Stimulated activated CD8-positive, alpha-beta memory T cell treated with anti-CD3 and anti-CD28 coated beads, Interleukin-12 subunit alpha, Interleukin-12 subunit beta, amount 100 ng/mL, for 24 hours (primary cell): Measurements from ENCODE around the gene WDR64.
"Not testable (repeated sequence)": the region's sequence is repeated elsewhere in the genome, so short reads cannot be mapped to it uniquely, and the experiment has no call there.

Source experiments
- DNase-seq: peaks from one replicate; pipeline ENCODE4 v3.0.0-alpha.2; 2020; ENCODE audit errors: extremely low read depth

WDR64 gene

DNA sequence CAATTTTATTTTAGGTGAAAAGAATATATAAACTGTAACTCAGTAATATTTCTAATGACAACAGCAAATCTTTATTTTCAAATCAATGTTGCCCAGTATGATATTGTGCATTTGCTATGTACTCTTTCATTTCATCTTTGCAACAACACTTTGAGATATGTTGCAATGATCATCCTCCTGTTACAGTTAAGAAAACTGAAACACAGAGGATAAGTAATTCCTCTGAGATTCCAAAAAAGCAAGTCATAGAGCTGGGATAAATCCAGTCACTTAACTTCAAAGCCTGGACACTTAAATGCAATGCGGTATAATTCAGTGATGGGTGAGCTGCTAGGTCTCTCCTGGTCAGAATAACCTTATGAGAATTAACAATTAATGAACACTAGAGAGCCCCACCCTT, 147.3 kb downstream of the WDR64 start:
- DNase-seq = no peak

DNA sequence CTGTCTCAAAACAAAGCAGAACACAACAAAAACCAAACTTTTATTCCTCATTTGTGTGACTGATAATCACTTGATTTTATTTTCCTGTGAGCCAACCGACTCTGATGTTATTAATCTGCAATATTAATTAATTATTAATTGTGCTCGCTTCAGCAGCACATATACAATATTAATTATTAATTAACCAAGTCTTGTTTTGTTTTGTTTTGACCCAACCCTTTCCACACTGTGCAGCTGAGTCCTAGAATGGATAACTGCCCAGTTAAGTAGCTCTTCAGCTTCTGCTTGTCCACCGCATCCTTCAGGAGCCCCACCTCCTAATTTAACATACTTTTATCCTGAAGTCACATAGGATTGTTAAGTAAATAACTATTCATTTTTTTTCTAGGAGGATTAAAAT, 148.6 kb downstream of the WDR64 start:
- DNase-seq = no peak

DNA sequence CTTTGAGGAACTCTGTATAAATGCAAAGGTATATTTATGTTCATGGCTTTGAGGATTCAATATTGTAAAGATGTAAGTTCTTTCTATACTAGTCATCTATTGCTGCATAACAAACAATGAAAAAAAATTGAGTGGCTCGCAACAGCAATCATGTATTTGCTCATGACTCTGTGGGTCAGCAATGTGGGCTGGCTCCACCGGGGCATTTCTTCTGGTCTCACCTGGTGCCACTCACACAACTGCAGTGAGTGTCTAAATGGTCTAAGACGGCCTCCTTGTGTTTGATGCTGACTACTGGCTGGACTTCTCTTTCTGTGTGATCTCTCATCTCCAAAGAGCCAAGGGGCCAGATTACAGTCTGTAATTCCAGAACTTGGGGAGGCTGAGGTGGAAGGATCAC, 150.8 kb downstream of the WDR64 start:
- DNase-seq = no peak

DNA sequence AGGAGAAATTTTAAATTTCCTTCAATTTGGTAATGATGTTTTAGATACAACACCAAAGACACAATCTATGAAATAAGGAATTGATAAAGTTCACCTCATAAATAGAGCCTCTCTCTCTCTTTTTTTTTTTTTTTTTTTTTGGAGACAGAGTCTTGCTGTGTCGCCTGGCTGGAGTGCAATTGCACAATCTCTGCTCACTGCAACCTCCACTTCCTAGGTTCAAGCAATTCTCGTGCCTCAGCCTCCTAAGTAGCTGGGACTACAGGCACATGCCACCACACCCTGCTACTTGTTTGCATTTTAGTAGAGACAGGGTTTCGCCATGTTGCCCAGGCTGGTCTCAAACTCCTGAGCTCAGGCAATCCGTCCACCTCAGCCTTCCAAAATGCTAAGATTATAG, 152.6 kb downstream of the WDR64 start:
- DNase-seq = not testable (repeated sequence)

DNA sequence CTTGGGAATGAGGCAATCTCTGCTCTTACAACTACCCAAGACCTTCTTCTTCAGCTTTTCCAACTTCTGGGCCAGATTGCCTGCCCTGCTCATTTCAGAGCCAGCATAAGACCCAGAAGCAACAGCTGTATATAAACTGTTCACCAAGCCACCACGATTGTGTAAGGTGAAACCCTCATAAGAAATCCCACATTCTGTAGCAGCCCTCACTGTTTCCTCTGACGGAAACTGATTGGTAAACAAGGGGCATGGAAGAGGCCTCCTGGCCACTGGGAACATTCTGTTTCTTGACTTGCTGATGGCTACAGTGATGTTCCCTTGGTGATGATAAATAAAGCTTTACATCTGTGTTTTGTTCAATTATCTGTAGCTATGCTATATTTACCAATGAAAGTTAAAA, 156.2 kb downstream of the WDR64 start:
- DNase-seq = no peak

DNA sequence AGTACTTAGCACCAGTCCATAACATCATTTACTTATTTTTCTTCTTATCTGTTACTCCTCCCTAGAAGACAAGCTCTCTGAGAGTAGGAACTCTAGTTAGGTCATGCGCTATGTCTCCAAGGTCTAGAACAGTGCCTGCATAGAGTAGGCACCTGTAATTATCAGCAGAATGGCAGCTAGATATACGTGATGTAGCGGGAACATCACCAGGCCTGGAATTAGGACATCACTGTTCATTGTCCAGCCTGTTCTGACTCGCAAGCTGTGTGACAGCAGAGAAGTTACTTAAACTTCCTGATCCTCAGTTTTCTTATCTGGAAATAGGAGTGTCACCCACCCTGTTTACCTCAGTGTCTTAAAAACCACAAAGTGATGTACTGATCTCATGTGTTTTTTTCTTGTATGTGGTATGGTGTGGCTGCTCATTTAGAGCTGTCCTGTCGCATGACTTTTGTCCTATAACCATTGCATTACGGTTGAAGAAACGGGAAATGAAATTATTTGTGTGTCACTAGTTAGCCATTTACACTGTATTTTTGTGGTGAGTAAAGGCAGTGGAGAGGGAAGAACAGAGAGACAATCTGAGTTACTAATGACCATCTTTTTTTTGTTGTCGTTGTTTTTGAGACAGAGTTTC, 158.8 kb downstream of the WDR64 start:
- DNase-seq = no peak

DNA sequence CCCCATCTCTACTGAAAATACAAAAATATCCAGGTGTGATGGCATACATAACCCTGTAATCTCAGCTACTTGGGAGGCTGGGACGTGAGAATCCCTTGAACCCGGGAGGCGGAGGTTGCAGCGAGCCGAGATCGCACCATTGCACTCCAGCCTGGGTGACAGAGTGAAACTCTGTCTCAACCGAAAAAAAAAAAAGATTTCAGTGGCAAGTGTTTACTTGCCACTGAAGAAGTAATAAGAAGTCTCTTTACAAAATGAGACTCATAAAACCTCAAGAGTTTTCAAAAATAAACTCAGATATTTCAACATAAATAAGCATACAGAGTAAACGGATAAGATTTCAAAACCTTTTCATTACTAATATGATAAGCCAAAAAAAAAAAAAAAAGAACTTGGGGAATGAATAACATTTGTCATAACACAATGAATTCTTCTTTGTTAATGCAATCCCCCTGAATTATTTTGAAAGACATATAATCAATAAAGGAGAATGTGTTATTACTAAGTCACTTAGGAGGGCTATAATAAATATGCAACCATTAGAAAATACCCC, 161.8 kb downstream of the WDR64 start:
- DNase-seq = no peak

DNA sequence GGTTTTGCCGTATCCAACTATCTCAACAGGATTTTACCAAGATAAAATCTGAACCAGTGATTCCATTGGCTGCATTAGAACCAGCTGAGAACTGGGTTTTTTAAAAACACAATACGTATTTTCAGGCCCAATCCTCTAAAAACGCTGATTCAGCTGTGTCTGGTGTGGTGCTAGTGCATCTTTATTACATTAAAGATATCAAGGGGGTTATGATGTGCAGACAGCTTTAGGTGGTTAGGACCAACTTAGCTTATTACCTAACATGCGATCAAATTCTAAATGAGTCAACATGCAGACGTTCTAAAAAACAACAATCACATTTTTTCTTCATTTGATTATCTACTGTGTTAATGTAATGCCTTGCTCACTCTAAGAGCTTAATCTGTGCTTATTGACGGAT, 163.9 kb downstream of the WDR64 start:
- no peak for DNase-seq

DNA sequence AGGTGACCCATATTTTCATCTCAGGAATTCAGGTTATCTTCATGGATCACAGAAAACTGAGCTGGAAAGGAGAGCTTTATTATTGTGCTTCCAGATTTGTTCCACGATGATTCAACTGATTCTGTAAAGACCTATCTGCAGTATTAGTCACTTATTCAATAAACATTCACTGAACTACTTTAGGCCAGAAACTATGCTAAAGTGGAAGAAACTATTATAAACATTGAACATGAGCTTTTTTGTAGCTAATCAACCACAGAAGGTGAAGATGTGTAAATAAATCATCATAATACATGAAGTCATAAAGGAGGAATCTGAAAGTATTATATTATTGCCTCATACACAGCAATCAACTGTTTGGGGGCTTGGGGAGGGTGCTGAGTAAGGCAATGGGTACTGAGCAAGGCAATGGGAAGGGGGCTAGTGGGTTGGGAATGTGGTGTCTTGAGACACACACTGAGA, 165.3 kb downstream of the WDR64 start:
- DNase-seq = no peak

DNA sequence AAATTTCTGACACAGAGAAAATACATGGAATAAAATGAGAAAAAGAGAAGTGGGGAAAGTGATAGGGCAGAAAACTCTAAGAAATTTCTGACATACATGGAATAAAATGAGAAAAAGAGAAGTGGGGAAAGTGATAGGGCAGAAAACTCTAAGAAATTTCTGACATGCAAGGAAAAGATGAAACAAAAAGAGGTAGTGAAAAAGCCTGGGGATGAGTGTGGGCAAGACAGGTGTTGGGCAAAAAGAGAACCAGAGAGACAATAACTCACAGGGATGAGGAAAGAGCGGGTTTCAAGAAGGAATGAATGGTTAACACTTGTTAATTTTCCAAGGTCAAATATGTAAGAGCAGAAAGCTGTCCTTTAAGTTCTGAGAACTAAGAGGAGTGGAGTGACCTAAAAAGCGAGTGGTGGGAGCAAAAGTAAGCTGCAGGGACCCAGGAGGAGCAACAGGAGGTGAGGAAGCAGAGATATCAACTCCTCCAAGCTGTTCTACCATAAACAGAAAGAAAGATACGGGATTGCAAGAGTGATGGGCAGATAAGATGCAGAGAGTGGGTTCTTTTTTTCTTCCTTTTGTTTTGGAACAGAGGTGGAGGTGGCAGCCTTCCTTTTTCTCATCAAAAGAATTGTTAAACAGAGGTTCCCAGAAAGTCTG, 166.0 kb downstream of the WDR64 start:
- no peak for DNase-seq

DNA sequence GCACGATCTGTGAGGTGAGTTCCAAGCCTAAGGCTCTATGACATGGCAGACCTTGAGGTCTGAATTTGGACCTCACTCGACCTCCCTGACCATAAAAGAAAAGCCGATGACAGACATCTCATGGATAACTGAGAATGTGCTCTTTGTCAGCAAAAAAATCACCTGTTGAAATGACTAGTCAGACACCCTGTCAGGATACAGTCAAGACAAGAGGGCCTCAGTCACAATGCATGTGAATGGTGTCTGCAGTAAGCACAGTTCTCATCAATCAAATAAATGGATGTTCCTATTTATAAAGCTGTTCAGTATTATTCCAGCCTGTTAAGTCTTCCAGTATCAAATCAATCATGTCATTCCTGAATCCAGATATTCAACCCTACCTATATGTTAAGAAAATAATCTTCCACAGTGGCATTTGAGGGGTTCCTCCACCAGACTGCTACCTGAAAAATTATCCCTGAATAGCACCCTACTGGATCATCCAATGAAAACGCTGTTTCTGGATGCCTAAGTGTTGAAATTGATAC, 167.3 kb downstream of the WDR64 start:
- no peak for DNase-seq

DNA sequence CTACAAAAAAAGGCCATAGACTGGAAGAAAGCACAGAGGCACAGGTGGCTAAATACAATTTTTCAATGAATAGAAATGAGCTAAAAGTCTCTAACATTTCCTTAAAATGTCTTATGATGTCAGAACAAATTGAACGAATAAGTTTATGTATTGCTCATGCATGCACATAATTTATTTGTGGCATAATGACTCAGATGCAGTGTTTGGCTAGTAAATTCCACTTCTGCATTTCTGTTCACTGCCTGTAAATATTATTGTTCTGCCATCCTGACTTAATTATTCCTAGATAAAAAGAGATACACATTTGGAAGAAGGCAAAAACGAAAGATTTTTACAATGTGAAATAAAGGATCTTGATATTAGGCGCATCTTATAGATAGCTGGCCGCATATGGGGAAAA, 169.3 kb downstream of the WDR64 start:
- DNase-seq = no peak

DNA sequence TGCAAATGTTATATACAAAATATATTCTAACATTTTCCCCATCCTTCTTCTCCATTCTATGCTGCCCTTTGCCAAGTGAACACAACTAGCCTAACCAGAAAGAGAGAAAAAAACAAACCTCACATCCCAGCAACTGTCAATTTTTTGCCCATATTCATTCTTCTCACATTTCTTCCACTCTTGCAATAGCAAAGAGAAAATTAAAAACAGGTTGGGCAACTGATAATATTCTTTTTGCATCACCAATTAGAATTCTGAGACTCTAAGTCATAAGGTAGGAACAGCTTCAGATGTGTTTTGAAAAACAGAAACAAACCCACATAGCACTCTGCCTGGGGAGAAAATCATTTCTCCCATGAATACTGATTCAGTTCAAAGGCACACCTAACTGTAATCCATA, 170.8 kb downstream of the WDR64 start:
- DNase-seq = no peak

DNA sequence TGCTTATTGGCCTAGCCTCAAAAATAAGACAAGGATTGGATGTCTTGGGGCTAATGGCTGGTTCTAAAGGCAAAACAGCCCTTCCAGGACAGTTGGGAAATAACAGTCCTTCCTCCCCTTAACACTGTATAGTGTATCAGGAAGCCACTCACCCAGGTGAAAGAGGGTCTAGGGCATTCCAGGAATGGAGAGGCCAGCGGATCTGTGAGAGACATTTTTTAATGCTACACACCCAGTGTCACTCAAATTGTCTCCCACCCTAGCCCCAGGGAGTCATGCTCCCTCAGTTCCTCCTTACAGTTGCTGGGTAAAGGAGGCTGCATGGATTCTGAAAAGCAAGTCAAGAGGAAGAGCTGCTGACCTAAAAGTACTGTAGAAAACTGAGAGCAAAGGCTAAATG, 171.8 kb downstream of the WDR64 start:
- no peak for DNase-seq

DNA sequence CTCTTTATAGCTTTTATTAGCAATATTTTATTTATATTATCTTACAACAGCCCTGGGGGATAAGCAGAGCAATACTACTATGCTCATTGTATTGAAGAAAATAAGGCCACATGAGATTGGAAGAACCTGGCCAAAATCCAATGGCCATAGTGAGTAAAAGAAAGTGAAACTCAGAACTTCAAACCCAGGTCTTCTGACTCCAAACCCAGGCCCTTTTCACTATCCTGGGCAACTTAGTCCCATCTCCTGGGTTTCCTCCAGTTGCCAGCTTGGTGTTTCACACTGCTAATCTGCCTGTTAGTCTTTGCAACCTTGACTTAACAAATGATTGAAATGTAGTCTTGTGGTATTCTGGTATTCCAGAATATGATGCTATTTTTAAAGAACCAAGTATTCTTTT, 173.5 kb downstream of the WDR64 start:
- DNase-seq = no peak

DNA sequence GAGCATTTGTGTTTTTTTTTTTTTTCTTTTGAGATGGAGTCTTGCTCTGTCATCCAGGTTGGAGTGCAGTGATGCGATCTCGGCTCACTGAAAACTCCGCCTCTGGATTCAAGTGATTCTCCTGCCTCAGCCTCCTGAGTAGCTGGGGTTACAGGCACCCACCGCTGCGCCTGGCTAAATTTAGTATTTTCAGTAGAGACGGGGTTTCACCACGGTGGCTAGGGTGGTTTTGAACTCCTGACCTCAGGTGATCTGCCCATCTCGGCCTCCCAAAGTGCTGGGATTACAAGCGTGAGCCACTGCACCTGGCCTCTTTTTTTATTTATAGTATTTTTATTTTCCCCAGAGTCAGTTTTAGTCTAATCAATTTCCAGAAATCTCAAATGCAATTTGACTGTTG, 174.5 kb downstream of the WDR64 start:
- DNase-seq = not testable (repeated sequence)

DNA sequence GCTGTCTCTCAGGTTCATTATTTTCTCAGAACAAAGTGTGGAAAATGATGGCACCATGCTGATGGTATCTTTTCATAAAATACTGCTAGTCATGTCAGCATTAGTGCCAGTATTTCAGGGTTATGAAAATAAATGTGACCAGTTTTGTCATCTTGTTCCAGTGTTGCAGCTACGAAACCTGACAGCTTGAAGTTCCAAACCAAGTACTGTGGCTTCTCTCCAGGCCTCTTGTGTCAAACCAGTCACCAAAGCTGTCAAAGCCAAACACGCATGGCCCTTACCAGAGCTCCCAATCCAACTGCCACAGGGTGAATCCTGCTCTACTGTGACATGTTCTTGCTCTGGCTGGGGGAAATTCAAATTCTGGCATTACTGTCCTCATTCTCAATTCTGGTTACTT, 175.2 kb downstream of the WDR64 start:
- DNase-seq = no peak

DNA sequence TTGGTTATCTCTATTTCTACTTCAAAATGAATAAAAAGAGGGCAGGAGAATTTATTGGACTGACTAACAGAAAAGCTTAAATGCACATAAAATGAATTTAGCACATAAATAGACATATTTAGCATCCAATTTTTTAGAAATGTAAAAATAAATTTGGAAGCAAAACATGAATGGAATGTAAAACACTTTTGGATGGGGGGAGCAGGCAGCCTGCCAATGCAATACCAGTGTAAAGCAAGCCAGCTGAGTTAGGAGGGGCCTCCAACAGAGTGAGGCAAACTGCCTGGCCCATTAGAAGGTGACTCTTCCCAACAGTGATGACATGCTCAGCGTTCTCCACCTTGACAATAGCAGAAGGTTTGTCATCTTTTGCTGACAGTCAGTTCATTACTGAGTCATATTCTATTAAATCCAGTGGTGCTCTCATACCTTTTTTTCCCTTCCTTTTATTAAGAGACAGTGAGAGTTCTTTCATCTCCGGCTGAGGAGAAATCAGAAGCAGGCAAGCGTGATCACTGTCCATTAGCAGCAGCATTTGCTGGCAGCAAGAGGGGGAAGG, 176.5 kb downstream of the WDR64 start:
- DNase-seq = no peak

DNA sequence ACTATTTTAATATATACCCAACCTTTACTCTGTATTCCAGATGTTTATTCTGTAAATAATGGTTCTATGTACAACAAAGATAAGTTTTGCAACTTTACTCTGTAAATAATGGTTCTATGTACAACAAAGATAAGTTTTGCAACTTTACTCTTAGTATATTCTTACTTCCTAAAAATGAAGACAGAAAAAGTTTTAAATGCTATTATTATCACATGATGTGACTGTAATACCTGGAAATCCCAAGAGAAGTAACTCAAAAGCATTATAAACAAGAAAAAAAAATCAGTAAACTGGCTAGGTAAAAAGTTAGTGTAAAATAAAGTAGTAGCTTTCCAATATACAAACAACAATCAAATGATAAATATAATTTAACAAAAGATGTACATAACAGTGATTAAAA, 177.4 kb downstream of the WDR64 start:
- no peak for DNase-seq

DNA sequence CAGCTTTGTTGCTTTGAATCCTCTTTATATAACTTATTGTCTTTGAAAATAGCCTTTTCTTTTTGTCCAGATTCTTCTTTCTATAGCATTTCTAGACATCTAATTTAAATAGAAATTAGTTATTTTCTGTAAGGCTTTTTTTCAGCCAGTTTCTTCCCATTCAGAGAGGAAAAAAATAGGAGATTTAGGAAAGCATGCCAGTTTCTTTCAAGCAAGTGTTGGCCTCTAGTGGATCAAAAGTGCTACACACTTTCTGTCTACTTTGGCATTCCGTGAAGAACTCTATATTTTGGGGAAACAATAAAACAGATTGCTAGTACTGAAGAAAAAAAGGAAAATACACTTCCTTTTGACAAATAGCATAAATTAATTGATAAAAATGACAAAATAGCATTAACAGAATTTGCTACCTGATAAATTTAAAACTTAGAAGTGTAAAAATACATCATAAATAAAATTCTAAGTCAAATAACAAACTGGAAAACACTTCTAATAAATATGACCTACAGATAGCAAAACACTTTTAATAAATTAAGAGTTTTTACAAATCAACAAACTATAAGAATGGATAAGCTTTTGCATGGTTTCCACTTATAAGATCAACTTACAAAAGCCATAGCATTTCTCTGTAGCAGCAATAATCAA, 182.8 kb downstream of the WDR64 start:
- DNase-seq = no peak

DNA sequence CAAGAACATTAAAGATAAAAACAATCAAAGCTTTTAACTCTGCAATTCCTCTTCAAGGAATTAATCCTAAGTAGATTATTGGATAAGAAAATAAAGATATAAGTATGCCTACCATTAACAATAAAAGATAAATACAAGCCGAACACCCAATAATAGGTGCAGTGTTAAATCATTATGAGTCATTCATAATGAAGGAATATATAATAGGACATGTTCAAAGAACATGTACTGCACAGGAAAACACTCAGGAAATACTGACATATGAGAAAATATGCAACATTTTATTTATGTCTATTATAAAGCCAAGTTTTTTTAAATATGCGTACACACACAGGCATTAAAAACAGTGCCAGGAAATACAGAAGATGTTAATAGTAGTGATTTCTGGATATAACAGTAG, 184.9 kb downstream of the WDR64 start:
- DNase-seq = no peak

DNA sequence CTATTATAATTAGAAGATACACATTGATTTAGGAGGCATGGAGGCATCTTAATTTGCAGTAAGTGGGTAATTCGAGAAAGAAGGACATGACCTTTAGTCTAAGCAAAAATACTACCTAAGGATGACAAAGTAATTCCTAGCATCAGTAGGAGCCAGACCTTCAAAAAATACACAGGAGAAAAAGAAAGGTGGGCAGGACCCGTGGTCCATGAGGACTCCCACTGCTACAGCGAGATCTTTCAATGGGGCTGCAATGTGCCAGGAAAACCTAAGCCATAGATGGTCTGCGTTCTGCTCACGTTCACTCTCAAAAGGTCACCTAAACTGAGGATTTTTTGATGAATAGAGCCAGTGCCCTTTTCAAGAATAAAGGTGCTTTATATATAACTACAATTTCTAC, 185.3 kb downstream of the WDR64 start:
- no peak for DNase-seq

DNA sequence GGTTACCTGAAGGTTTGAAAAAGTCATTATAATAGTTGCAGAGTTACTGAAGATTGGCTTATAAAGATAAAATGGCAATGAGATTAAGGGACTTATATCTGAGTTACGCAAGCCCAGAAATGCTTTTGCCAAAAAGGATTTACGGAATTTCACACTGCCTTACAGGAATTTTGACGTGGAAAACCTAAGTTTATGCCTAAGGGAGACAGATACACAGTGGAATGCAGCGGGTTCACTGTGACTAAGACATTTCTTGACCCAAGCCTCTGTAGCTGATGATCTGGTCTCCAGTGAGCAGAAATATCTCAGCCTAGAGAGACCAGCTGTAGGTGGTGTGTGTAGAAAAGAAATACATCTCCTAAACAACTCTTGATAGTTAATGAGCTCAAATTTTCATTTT, 185.8 kb downstream of the WDR64 start:
- no peak for DNase-seq
